ENCODE measurements around the gene KRTAP10-6.
"Not testable (repeated sequence)": the region's sequence is repeated elsewhere in the genome, so short reads cannot be mapped to it uniquely, and the experiment has no call there.

KRTAP10-6 gene

DNA sequence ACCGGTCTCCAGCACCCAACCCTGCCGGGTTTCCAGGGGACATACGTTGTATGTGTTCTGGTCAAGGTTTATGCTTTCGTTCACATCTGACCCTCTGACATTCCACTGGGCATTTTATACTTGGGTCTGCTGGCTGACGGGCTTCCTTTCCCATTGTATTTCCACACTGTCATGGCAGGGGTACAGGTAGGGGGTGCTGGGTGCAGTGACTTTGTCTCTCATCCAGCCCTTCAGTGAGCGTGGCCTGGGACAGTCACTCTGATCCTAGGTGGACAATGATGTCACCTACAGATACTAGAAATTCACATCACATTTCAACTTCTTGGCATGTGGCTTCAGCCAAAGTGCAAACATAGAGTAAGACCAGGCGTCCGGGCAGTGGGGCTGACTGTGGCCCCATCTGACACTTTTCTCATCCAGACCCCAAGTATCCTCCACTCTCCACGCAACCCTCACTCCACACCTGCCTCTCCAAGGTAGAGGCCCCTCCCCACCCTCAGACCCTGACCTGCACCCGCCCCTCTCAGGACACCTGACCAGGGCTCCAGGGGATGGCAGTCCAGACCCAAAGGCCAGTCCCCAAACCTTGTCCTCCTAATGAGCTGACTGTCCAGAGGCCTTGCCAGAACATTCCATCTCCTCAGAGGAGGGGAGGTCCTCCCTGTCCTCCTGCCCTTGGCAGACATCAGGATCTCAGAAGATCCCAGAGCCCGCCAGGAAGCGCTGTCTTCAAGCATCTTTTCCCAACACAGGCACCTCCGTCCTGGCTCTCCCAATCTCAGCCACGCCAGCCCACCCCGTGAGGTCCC lies 44.1 kb upstream of the KRTAP10-6 start:
- TF ChIP-seq, protein P1, sequence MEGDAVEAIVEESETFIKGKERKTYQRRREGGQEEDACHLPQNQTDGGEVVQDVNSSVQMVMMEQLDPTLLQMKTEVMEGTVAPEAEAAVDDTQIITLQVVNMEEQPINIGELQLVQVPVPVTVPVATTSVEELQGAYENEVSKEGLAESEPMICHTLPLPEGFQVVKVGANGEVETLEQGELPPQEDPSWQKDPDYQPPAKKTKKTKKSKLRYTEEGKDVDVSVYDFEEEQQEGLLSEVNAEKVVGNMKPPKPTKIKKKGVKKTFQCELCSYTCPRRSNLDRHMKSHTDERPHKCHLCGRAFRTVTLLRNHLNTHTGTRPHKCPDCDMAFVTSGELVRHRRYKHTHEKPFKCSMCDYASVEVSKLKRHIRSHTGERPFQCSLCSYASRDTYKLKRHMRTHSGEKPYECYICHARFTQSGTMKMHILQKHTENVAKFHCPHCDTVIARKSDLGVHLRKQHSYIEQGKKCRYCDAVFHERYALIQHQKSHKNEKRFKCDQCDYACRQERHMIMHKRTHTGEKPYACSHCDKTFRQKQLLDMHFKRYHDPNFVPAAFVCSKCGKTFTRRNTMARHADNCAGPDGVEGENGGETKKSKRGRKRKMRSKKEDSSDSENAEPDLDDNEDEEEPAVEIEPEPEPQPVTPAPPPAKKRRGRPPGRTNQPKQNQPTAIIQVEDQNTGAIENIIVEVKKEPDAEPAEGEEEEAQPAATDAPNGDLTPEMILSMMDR (IDR thresholded peaks at IDR 0.05; ENCODE audit: insufficient read depth, low read length, missing control alignments): no peak
- CTCF ChIA-PET: no interaction called here

DNA sequence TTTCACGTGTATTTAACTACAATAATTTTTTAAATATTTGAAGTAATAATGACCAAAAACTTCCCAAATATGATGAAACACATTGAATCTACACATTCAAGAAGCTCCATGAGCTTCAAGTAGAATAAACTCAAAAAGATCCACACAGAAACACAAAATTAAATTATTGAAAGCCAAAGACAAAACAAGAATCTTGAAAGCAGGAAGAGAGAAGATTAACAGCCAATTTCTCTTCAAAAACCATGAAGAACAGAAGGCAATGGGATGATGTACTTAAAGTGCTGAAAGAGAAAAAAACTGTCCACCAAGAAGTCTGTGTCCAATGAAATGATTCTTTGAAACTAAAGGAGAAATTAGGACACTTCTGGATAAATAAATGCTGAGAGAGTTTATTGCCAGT lies 39.8 kb upstream of the KRTAP10-6 start:
- DNase-seq (ENCODE audit: low read depth, low spot score): no peak
- TF ChIP-seq, protein P1 (IDR thresholded peaks at IDR 0.05; ENCODE audit: insufficient read depth, low read length, missing control alignments): no peak
- no peak overlapping the region for H3K4me3 ChIP-seq (ENCODE audit: low read depth, low read length)
- POLR2A ChIA-PET: no interaction called here
- CTCF ChIA-PET: no interaction called here

More for the DNA sequence above, 44.1 kb upstream of the KRTAP10-6 start:
- DNase-seq (ENCODE audit: low read depth, low spot score): no peak
- no peak overlapping the region for H3K4me3 ChIP-seq (ENCODE audit: low read depth, low read length)
- POLR2A ChIA-PET: no interaction called here

DNA sequence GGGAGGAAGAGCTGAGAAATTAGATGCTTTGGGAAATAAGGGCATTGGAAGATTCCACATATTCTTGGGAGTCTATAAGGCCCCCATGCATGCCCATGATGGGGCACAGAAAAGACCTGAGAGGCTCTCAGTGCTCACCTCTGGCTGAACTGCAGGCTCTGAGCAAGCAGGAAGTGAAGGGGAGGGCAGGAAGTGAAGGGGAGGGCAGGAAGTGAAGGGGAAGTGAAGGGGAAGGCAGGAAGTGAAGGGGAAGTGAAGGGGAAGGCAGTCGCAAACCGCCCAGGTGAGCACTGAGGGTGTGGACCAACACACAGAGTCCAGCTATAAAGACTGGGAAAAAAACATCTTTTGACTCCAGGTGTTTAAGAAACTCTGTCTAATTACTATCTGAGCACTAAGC lies 38.1 kb upstream of the KRTAP10-6 start:
- POLR2A ChIA-PET: no interaction called here
- CTCF ChIA-PET: no interaction called here
- no peak overlapping the region for H3K4me3 ChIP-seq (ENCODE audit: low read depth, low read length)
- no peak for DNase-seq (ENCODE audit: low read depth, low spot score)
- TF ChIP-seq, protein P1 (IDR thresholded peaks at IDR 0.05; ENCODE audit: insufficient read depth, low read length, missing control alignments): no peak

DNA sequence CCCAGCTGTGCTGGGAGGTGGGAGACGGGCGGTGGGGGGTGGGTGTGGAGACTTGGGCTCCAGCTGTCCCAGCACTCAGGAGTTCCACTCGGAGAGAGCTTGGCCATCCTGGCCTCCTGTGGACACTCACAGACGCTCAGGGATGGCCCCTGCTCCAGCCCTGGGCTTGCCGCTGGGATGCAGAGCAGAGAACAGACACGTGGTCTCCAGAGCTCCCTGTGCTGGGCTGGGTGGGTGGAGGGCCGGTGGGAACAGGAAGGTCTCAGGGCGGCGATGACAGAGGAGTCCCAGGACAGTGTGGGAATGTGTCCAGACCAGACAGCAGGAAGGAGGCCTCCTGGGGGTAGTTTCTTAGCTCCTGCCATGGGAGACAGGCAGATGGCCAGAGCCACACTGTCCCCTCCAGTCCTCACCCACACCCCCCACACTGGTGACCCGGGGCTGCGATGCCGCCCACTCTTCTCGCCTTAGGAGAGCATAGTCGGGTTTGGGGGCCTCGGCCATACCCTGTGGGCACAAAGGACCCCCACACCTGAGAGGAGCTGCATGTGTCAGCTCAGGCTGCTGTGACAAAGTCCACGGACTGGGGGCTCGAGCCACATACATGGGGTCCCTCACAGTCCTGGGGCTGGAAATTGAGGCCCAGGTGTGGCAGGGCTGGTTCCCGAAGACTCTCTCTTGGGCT lies 36.5 kb upstream of the KRTAP10-6 start:
- TF ChIP-seq, protein P1 (IDR thresholded peaks at IDR 0.05; ENCODE audit: insufficient read depth, low read length, missing control alignments): no peak
- DNase-seq (ENCODE audit: low read depth, low spot score): no peak
- H3K4me3 ChIP-seq (ENCODE audit: low read depth, low read length): no peak overlapping the region
- POLR2A ChIA-PET: no interaction called here
- CTCF ChIA-PET: no interaction called here

DNA sequence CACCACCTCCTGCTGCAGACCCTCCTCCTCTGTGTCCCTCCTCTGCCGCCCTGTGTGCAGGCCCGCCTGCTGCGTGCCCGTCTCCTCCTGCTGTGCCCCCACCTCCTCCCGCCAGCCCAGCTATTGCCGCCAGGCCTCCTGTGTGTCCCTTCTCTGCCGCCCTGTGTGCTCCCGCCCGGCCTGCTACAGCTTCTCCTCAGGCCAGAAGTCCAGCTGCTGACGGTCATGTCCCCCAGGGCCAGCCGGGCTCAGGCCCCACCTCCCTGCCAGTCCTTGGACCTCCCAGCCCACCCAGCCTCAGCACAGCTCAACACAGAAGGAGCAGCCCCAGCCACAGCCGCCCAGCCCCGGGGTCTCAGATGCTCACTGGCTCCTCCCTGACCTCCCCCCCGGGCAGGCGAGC lies 35.5 kb upstream of the KRTAP10-6 start:
- DNase-seq (ENCODE audit: low read depth, low spot score); H3K4me3 ChIP-seq (ENCODE audit: low read depth, low read length); CTCF ChIA-PET; POLR2A ChIA-PET: not testable (repeated sequence)

DNA sequence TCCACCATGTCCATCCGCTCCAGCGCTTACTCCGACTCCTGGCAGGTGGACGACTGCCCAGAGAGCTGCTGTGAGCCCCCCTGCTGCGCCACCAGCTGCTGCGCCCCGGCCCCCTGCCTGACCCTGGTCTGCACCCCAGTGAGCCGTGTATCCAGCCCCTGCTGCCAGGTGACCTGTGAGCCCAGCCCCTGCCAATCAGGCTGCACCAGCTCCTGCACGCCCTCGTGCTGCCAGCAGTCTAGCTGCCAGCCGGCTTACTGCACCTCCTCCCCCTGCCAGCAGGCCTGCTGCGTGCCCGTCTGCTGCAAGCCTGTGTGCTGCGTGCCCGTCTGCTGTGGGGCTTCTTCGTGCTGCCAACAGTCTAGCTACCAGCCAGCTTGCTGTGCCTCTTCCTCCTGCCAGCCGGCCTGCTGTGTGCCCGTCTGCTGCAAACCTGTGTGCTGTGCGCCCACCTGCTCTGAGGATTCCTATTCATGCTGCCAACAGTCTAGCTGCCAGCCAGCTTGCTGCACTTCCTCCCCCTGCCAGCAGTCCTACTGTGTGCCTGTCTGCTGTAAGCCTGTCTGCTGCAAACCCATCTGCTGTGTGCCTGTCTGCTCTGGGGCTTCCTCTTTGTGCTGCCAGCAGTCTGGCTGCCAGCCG lies 35.0 kb upstream of the KRTAP10-6 start:
- POLR2A ChIA-PET: not testable (repeated sequence)

DNA sequence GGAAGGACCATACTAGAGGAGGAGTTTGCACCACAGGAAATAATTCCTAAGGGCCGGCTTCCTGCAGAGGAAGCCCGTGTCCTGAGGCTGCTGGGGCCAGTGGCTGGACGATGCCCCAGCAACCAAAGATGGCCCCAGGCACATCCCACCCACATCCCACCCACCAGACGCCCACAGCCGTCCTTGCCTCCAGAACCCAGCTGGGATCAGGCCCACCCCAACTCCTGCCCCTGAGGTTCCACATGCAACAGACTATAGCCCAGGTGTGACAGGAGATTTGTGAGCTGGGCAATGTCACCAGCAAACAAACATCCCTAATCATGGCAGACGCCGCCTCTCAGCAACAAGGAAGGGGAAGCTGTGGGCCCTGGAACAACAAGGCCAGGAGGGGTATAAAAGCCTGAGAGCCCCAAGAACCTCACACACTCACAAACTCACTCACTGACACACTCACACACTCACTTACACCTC lies 34.4 kb upstream of the KRTAP10-6 start, which contains the start of gene KRTAP10-9:
KRTAP10-9 (plus strand) TSS at position 421 of the 471 bp plus-strand sequence. CDS start 79 bp downstream, outside the sequence.
- CTCF ChIA-PET: no interaction called here
- POLR2A ChIA-PET: no interaction called here
- TF ChIP-seq, protein P1 (IDR thresholded peaks at IDR 0.05; ENCODE audit: insufficient read depth, low read length, missing control alignments): no peak
- H3K4me3 ChIP-seq (ENCODE audit: low read depth, low read length): no peak within 1 kb of the TSS
- DNase-seq (ENCODE audit: low read depth, low spot score): no peak

More for the DNA sequence above, 35.0 kb upstream of the KRTAP10-6 start:
- CTCF ChIA-PET; H3K4me3 ChIP-seq (ENCODE audit: low read depth, low read length); DNase-seq (ENCODE audit: low read depth, low spot score): not testable (repeated sequence)

All from AG04449 (cell line).